ENCODE data around the gene PSMB10.
"Not testable (repeated sequence)": the region's sequence is repeated elsewhere in the genome, so short reads cannot be mapped to it uniquely, and the experiment has no call there.

DNA sequence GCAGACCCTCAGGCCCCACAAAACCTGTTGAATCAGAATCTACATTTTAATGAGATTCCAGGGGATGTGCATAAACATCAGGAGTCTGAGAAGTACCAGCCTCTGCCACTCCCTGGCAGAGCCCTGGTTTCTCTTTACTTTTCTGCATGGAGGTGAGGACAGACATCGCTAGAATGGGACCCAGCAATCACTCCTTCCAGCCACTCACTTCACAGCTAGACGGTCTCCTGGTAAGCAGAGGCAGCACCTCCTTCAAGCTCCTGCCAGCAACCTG, 21.2 kb downstream of the PSMB10 start:
- TF ChIP-seq, protein P1, sequence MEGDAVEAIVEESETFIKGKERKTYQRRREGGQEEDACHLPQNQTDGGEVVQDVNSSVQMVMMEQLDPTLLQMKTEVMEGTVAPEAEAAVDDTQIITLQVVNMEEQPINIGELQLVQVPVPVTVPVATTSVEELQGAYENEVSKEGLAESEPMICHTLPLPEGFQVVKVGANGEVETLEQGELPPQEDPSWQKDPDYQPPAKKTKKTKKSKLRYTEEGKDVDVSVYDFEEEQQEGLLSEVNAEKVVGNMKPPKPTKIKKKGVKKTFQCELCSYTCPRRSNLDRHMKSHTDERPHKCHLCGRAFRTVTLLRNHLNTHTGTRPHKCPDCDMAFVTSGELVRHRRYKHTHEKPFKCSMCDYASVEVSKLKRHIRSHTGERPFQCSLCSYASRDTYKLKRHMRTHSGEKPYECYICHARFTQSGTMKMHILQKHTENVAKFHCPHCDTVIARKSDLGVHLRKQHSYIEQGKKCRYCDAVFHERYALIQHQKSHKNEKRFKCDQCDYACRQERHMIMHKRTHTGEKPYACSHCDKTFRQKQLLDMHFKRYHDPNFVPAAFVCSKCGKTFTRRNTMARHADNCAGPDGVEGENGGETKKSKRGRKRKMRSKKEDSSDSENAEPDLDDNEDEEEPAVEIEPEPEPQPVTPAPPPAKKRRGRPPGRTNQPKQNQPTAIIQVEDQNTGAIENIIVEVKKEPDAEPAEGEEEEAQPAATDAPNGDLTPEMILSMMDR (IDR thresholded peaks at IDR 0.05), result not testable (repeated sequence)
- TF ChIP-seq POLR2A (IDR thresholded peaks at IDR 0.05), result not testable (repeated sequence)
